NCI-H526 treated with DMSO at 0.1 percent for 48 hours (cell line): Measurements from ENCODE around the gene SH3D21.

Experiments used
- DNase-seq: peaks from one replicate; lab custom pipeline; 2025; lab: John Stamatoyannopoulos, UW

The SH3D21 gene

GRCh38 chr1:36330940-36331339, 24.8 kb downstream of the SH3D21 start:
- no peak for DNase-seq

- DNase-seq = no peak
These were observed 31.7 kb downstream of the SH3D21 start for GRCh38 chr1:36337830-36338229.

GRCh38 chr1:36339215-36339614, 33.0 kb downstream of the SH3D21 start:
- no peak for DNase-seq

- no peak for DNase-seq
These were observed 33.4 kb downstream of the SH3D21 start for GRCh38 chr1:36339615-36340014.

GRCh38 chr1:36341626-36342320, 35.6 kb downstream of the SH3D21 start:
- DNase-seq = no peak

- no peak for DNase-seq
These were observed 36.4 kb downstream of the SH3D21 start for GRCh38 chr1:36342426-36343185.

- DNase-seq = no peak
These were observed 37.7 kb downstream of the SH3D21 start for GRCh38 chr1:36343651-36344394.

GRCh38 chr1:36344395-36344680, 38.2 kb downstream of the SH3D21 start:
- DNase-seq = no peak

- no peak for DNase-seq
These were observed 39.2 kb downstream of the SH3D21 start for GRCh38 chr1:36345353-36345752.

GRCh38 chr1:36346741-36347370, 40.7 kb downstream of the SH3D21 start:
- DNase-seq = no peak

GRCh38 chr1:36349241-36349671, 43.1 kb downstream of the SH3D21 start:
- DNase-seq = no peak

- DNase-seq = no peak
These were observed 43.7 kb downstream of the SH3D21 start for GRCh38 chr1:36349839-36350238.

GRCh38 chr1:36350659-36351226, 44.6 kb downstream of the SH3D21 start:
- no peak for DNase-seq

- no peak for DNase-seq
These were observed 45.2 kb downstream of the SH3D21 start for GRCh38 chr1:36351227-36351977.

GRCh38 chr1:36352125-36352909, 46.1 kb downstream of the SH3D21 start:
- no peak for DNase-seq

GRCh38 chr1:36352910-36353878, 47.0 kb downstream of the SH3D21 start:
- no peak for DNase-seq

GRCh38 chr1:36354486-36354885, 48.3 kb downstream of the SH3D21 start:
- no peak for DNase-seq

GRCh38 chr1:36355811-36356210, 49.6 kb downstream of the SH3D21 start:
- no peak for DNase-seq

GRCh38 chr1:36358514-36359084, 52.4 kb downstream of the SH3D21 start:
- no peak for DNase-seq
